ENCODE data around the gene RALGDS.

DNA sequence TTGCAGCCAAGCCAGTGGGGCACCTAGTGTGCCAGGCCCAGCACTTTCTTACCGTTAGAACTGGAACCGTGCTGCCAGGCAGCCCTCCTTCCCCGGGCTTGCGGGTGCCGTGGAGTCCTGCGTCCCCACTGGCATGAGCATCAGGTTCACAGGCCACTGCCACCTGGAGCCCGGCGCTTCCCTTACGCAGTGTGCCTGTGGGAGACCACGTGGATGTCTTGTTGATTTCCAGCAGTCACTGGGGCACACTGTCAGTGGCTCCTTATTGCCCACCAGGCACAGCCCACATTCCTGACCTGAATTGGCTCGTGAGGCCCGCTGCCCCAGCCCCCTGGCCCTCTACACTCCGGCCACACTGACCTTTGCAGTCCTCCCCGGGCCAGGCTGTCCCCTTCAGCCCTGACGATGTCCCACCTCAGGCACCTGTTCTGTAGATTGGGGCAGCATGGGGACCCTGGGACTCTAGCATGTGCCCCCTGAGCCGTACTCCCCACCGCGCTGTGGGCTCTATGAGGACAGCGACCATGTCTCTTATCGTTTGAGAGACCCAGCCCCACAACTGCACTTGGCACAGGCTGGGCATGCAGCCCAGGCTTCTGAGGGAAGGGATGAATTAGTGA, 69.6 kb downstream of the RALGDS start:
- TF ChIP-seq CTCF (IDR thresholded peaks at IDR 0.05) (no peak), POLR2A (IDR thresholded peaks at IDR 0.05) (no peak)

All from right lobe of liver (tissue), 4 donors.